Activated CD8-positive, alpha-beta memory T cell treated with anti-CD3 and anti-CD28 coated beads, Interleukin-2, amount 50 U/mL, for 48 hours (primary cell): ENCODE data around the gene LZTS2.
"Not testable (repeated sequence)": the region's sequence is repeated elsewhere in the genome, so short reads cannot be mapped to it uniquely, and the experiment has no call there.

Experiments used
- DNase-seq: peaks from one replicate; pipeline ENCODE4 v3.0.0-alpha.2; 2020

Gene LZTS2

GRCh38 chr10:100999742-101000126 is at the start of gene LZTS2:
Gene LZTS2 (plus strand): TSS chr10:100999808. CDS start chr10:101002539, 2,731 bp downstream.
- DNase-seq, result no peak

- DNase-seq, result no peak
Measured at GRCh38 chr10:100960251-100960650, 39.4 kb upstream of the LZTS2 start.

- no peak for DNase-seq
Measured at GRCh38 chr10:100962351-100963080, 37.1 kb upstream of the LZTS2 start.

GRCh38 chr10:100963826-100964225 is 35.8 kb upstream of the LZTS2 start:
- DNase-seq, result no peak

- DNase-seq, result no peak
Measured at GRCh38 chr10:100965820-100966219, 33.8 kb upstream of the LZTS2 start.

- DNase-seq, result no peak
Measured at GRCh38 chr10:100966887-100967286, 32.7 kb upstream of the LZTS2 start.

GRCh38 chr10:100967332-100967731 is 32.3 kb upstream of the LZTS2 start:
- DNase-seq, result no peak

GRCh38 chr10:100968062-100968736 is 31.4 kb upstream of the LZTS2 start:
- DNase-seq, result peak; percentile 34

- DNase-seq, result no peak
Measured at GRCh38 chr10:100968863-100969186, 30.8 kb upstream of the LZTS2 start.

- DNase-seq, result peak; percentile 80
Measured at GRCh38 chr10:100969187-100970075, 30.2 kb upstream of the LZTS2 start, which contains the start of gene SEMA4G. Gene SEMA4G (plus strand): TSS chr10:100969504. CDS start chr10:100972913, 3,409 bp downstream.

- peak; percentile 59 for DNase-seq
Measured at GRCh38 chr10:100970076-100970913, 29.3 kb upstream of the LZTS2 start.

GRCh38 chr10:100970914-100971811 is 28.4 kb upstream of the LZTS2 start:
- DNase-seq, result peak; percentile 44

GRCh38 chr10:100972115-100972903 is 27.3 kb upstream of the LZTS2 start:
- DNase-seq, result peak; percentile 48

- DNase-seq, result peak; percentile 41
Measured at GRCh38 chr10:100972904-100973535, 26.6 kb upstream of the LZTS2 start.

- not testable (repeated sequence) for DNase-seq
Measured at GRCh38 chr10:100975397-100975796, 24.2 kb upstream of the LZTS2 start.

- no peak for DNase-seq
Measured at GRCh38 chr10:100976906-100977305, 22.7 kb upstream of the LZTS2 start.

- peak; percentile 40 for DNase-seq
Measured at GRCh38 chr10:100977436-100977835, 22.2 kb upstream of the LZTS2 start.

- DNase-seq, result peak; percentile 28
Measured at GRCh38 chr10:100978121-100978900, 21.3 kb upstream of the LZTS2 start.

- DNase-seq, result no peak
Measured at GRCh38 chr10:100978901-100979195, 20.8 kb upstream of the LZTS2 start.
